ENCODE measurements around the gene KLK8. TPM values are rescaled to one million over a fixed set of nuclear protein-coding genes. Genes with fewer than 3 reads are reported as not detected.

The KLK8 gene
- total RNA-seq: not detected in 2 replicates

GRCh38 chr19:51001515-51001914, at the start of gene KLK8:
Gene KLK8, minus strand, starts transcription at chr19:51001604. Its CDS starts 437 bp downstream, at chr19:51001167.

GRCh38 chr19:51034704-51035103, 33.3 kb upstream of the KLK8 start, which contains the start of gene KLK12:
Gene KLK12, minus strand, starts transcription at chr19:51035002. Its CDS starts 381 bp downstream, at chr19:51034621.

GRCh38 chr19:51026554-51026831, 25.1 kb upstream of the KLK8 start, which contains the start of gene KLK11:
Gene KLK11, minus strand, starts transcription at chr19:51026616. Its CDS starts 985 bp downstream, at chr19:51025631.

GRCh38 chr19:51019544-51019925, 18.1 kb upstream of the KLK8 start, which contains the start of gene KLK10:
Gene KLK10, minus strand, starts transcription at chr19:51019709. Its CDS starts 579 bp downstream, at chr19:51019130.

DNA sequence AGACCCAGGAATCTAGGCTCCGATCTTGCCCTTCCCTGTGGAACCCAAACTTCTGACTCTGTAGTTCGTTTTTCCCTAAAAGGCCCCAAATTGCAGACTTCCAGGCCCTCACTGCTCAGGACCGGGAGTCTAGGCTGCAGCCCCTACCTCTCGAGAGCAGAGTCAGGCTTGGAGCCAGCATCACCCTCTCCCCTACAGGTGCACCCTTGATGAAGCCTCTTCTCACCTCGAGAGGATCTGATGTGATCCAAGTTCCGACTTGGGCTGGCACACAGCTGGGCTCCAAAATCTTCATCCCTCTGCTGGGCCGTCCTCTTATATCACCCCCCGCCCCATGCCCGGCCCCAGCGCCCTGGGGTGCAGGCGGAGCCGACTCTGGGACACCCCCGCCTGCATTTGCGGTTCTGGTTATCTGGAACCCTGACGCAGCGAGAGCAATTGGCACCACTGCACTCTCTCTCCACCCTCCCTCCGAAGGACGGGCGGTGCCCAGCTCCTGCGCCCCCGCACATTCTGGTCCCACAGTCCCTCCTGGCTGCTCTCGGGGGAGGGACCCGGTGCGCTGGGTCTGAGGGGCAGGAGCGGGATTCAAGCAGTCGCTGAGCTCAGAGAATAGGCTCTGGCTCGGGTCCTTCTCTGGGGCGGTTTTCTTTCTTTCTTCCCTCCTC, 17.6 kb downstream of the KLK8 start, which contains the start of gene KLK7:
Gene KLK7, minus strand, starts transcription at position 293 of the 668 bp plus-strand sequence. CDS start 1,518 bp downstream, outside the sequence.

GRCh38 chr19:50969413-50969760, 32.0 kb downstream of the KLK8 start, which contains the start of gene KLK6:
Gene KLK6, minus strand, starts transcription at chr19:50969591. Its CDS starts 1,487 bp downstream, at chr19:50968104.

GRCh38 chr19:50952910-50953309, 48.5 kb downstream of the KLK8 start, which contains the start of gene KLK5:
Gene KLK5, minus strand, starts transcription at chr19:50953038. Its CDS starts 381 bp downstream, at chr19:50952657.

Other genes starting within 250 kb of the KLK8 start
- gene GPR32, start 231.1 kb downstream of the KLK8 start, total RNA-seq: not detected in 2 replicates
- gene ACP4, start 211.2 kb downstream of the KLK8 start, total RNA-seq: not detected in 2 replicates
- not detected in 2 replicates for gene KLK1, start 177.8 kb downstream of the KLK8 start, total RNA-seq
- not detected in 2 replicates for gene KLK15, start 168.0 kb downstream of the KLK8 start, total RNA-seq
- gene KLK3, start 146.7 kb downstream of the KLK8 start, total RNA-seq: not detected in 2 replicates
- not detected in 2 replicates for gene KLK2, start 128.2 kb downstream of the KLK8 start, total RNA-seq
- not detected in 2 replicates for gene KLK4, start 90.2 kb downstream of the KLK8 start, total RNA-seq
- not detected in 2 replicates for gene KLK5, start 48.6 kb downstream of the KLK8 start, total RNA-seq
- not detected in 2 replicates for gene KLK6, start 32.0 kb downstream of the KLK8 start, total RNA-seq
- not detected in 2 replicates for gene KLK7, start 17.7 kb downstream of the KLK8 start, total RNA-seq
- gene KLK10, start 18.1 kb upstream of the KLK8 start, total RNA-seq: 1.8 TPM in 1 of 2 replicates, not detected in the other
- not detected in 2 replicates for gene KLK11, start 25.0 kb upstream of the KLK8 start, total RNA-seq
- gene KLK12, start 33.4 kb upstream of the KLK8 start, total RNA-seq: not detected in 2 replicates
- 0.19 TPM in 1 of 2 replicates, not detected in the other for gene KLK13, start 63.5 kb upstream of the KLK8 start, total RNA-seq
- gene KLK14, start 81.3 kb upstream of the KLK8 start, total RNA-seq: not detected in 2 replicates
- 14.0 and 18.0 TPM in 2 replicates for gene CTU1, start 106.8 kb upstream of the KLK8 start, total RNA-seq
- gene SIGLEC9, start 123.3 kb upstream of the KLK8 start, total RNA-seq: not detected in 2 replicates
- not detected in 2 replicates for gene SIGLEC7, start 140.7 kb upstream of the KLK8 start, total RNA-seq
- gene CD33, start 223.5 kb upstream of the KLK8 start, total RNA-seq: not detected in 2 replicates
- gene SIGLECL1, start 249.5 kb upstream of the KLK8 start, total RNA-seq: not detected in 2 replicates

Data from cardiac ventricle fibroblast (primary cell).